ENCODE results near the gene EMD. TPM values are rescaled to one million over a fixed set of nuclear protein-coding genes. Genes with fewer than 3 reads are reported as not detected.
A peak's percentile ranks its signal among the peaks of the same experiment; 100 is the strongest.

EMD gene
- total and polyA plus RNA-seq, 2 of the 13 experiments (the other 11 are each of a cell fraction or from before 2014, with no cell fraction given), result 14.5 to 14.9 TPM

GRCh38 chrX:154358829-154359228 is 20.3 kb upstream of the EMD start (continued):
- TF ChIP-seq ARID4A (CRISPR knock-in tag; IDR thresholded peaks at IDR 0.05; ENCODE audit: borderline replicate concordance) (peak; percentile 56; the same call in 1 of the 2 replicates), NR2F2 (IDR thresholded peaks at IDR 0.05; ENCODE audit: borderline replicate concordance, low read depth) (peak; percentile 75), NONO (IDR thresholded peaks at IDR 0.05) (no peak), NONO (CRISPR knock-in tag; conservative IDR thresholded peaks at IDR 0.05) (0 out of 2 replicates have a peak, but pooled peaks have one; percentile 48), NR2C2 (CRISPR knock-in tag; IDR thresholded peaks at IDR 0.05; ENCODE audit: borderline replicate concordance) (peak; percentile 86), ZBTB7B (CRISPR knock-in tag; IDR thresholded peaks at IDR 0.05) (no peak), ZSCAN5A (CRISPR knock-in tag; IDR thresholded peaks at IDR 0.05; ENCODE audit: borderline replicate concordance) (no peak), HIC2 (CRISPR knock-in tag; IDR thresholded peaks at IDR 0.05; ENCODE audit: low read depth) (peak; percentile 77; the same call in 1 of the 2 replicates), ZFX (CRISPR knock-in tag; IDR thresholded peaks at IDR 0.05; ENCODE audit: low read depth) (peak; percentile 56; the same call in 1 of the 2 replicates), HDAC2 (CRISPR knock-in tag; IDR thresholded peaks at IDR 0.05) (peak; percentile 29; the same call in 1 of the 2 replicates), MAZ (IDR thresholded peaks at IDR 0.05; ENCODE audit: borderline replicate concordance, low read depth, low read length) (no peak), MAZ (CRISPR knock-in tag; IDR thresholded peaks at IDR 0.05; ENCODE audit: low read depth) (0 out of 2 replicates have a peak, but pooled peaks have one; percentile 18), HNF4A (CRISPR knock-in tag; IDR thresholded peaks at IDR 0.05) (peak; percentile 93), MAX (IDR thresholded peaks at IDR 0.05) (peak; percentile 41; the same call in 1 of the 2 replicates), RARA (CRISPR knock-in tag; IDR thresholded peaks at IDR 0.05) (peak; percentile 62; the same call in 1 of the 2 replicates), DPF2 (CRISPR knock-in tag; IDR thresholded peaks at IDR 0.05; ENCODE audit: borderline replicate concordance, low read depth) (0 out of 2 replicates have a peak, but pooled peaks have one; percentile 54), NR2F1 (CRISPR knock-in tag; IDR thresholded peaks at IDR 0.05) (peak; percentile 18 to 69; a peak in 2 of 4 replicates), HNF4G (IDR thresholded peaks at IDR 0.05; ENCODE audit: borderline replicate concordance, low read depth, low read length) (peak; percentile 82), HNF4G (CRISPR knock-in tag; IDR thresholded peaks at IDR 0.05; ENCODE audit: borderline replicate concordance, low read depth) (peak; percentile 50; the same call in 1 of the 2 replicates), TARDBP (CRISPR knock-in tag; IDR thresholded peaks at IDR 0.05) (peak; percentile 23; the same call in 1 of the 2 replicates), TFDP2 (CRISPR knock-in tag; IDR thresholded peaks at IDR 0.05) (no peak)
